Hematopoietic multipotent progenitor cell treated with erythropoietin and hydrocortisone succinate and interleukin-3 and kit ligand, for 4 days (in vitro differentiated cells): ENCODE data around the gene MMP24OS.
A peak's percentile ranks its signal among the peaks of the same experiment; 100 is the strongest.

Experiments
- DNase-seq: peaks from one replicate; pipeline ENCODE4 v3.0.0-alpha.2; 2015

The MMP24OS gene

GRCh38 chr20:35290186-35290886 lies 12.4 kb upstream of the MMP24OS start:
- DNase-seq, result no peak

- no peak for DNase-seq
These were observed 10.6 kb upstream of the MMP24OS start for GRCh38 chr20:35288325-35289060.

- no peak for DNase-seq
These were observed 9.8 kb upstream of the MMP24OS start for GRCh38 chr20:35287509-35288324.

GRCh38 chr20:35286899-35287508 lies 9.1 kb upstream of the MMP24OS start:
- no peak for DNase-seq

- DNase-seq, result no peak
These were observed 8.4 kb upstream of the MMP24OS start for GRCh38 chr20:35286077-35286898.

- DNase-seq, result no peak
These were observed 7.8 kb upstream of the MMP24OS start for GRCh38 chr20:35285806-35286076.

GRCh38 chr20:35284992-35285805 lies 7.3 kb upstream of the MMP24OS start:
- no peak for DNase-seq

- peak; percentile 96 for DNase-seq
These were observed 6.5 kb upstream of the MMP24OS start, which contains the start of gene EIF6 for GRCh38 chr20:35284267-35284991. TSS of gene EIF6 (minus strand) at chr20:35284772. CDS start at chr20:35284487, 285 bp downstream.

- DNase-seq, result peak; percentile 44
These were observed 5.7 kb upstream of the MMP24OS start for GRCh38 chr20:35283441-35284266.

- no peak for DNase-seq
These were observed 3.7 kb upstream of the MMP24OS start for GRCh38 chr20:35281506-35282101.

- no peak for DNase-seq
These were observed 2.6 kb upstream of the MMP24OS start for GRCh38 chr20:35280523-35280922.

GRCh38 chr20:35279533-35280174 lies 1.7 kb upstream of the MMP24OS start:
- DNase-seq, result no peak

- no peak for DNase-seq
These were observed 1.1 kb upstream of the MMP24OS start for GRCh38 chr20:35279040-35279439.

- DNase-seq, result no peak
These were observed 795 bp downstream of the MMP24OS start for GRCh38 chr20:35277127-35277526.

- no peak for DNase-seq
These were observed 1.5 kb downstream of the MMP24OS start for GRCh38 chr20:35276408-35276807.

- DNase-seq, result no peak
These were observed 2.1 kb downstream of the MMP24OS start for GRCh38 chr20:35275741-35276251.

GRCh38 chr20:35274172-35275092 lies 3.5 kb downstream of the MMP24OS start:
- DNase-seq, result no peak
